GM12872 (cell line): ENCODE results near the gene JHY.

Experiments used
- TF ChIP-seq, protein P1 (sequence below): IDR thresholded peaks from 3 replicates; pipeline ENCODE4 v1.5.1; 2011; ENCODE audit warnings: low read depth, mild to moderate bottlenecking, low read length, moderate library complexity; ENCODE audit not compliant: insufficient read depth

The JHY gene

DNA sequence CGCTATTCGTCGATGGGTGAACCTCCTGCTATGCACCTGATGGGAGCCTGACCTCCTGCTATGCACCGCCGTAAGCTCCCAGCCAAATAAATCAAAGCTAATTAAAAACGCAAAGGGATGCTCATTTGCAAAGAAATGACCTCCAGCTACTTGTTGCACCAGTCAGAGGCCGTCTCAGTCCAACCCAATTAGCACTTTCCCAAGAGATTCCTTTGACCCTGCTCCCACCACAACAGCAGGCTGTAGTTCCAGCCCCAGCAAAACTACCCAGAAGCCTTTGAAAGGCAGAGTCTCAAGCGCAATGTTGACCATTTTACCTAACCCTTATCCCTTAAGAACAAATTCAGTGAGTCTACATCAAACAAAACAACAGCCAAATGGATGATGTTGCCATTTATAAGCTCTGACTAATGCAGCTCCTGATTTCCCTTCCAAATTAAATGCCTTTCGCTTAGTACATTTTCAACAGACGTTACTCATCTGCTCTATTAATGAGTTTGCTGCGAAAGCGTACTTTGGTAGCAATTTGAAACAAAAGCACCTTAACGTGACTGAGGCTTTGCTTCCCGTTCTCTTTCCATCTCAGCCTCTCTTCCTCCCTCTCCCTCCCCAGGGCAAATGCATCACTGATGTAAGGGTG is 116.3 kb downstream of the JHY start:
- TF ChIP-seq, protein P1, sequence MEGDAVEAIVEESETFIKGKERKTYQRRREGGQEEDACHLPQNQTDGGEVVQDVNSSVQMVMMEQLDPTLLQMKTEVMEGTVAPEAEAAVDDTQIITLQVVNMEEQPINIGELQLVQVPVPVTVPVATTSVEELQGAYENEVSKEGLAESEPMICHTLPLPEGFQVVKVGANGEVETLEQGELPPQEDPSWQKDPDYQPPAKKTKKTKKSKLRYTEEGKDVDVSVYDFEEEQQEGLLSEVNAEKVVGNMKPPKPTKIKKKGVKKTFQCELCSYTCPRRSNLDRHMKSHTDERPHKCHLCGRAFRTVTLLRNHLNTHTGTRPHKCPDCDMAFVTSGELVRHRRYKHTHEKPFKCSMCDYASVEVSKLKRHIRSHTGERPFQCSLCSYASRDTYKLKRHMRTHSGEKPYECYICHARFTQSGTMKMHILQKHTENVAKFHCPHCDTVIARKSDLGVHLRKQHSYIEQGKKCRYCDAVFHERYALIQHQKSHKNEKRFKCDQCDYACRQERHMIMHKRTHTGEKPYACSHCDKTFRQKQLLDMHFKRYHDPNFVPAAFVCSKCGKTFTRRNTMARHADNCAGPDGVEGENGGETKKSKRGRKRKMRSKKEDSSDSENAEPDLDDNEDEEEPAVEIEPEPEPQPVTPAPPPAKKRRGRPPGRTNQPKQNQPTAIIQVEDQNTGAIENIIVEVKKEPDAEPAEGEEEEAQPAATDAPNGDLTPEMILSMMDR, result no peak

DNA sequence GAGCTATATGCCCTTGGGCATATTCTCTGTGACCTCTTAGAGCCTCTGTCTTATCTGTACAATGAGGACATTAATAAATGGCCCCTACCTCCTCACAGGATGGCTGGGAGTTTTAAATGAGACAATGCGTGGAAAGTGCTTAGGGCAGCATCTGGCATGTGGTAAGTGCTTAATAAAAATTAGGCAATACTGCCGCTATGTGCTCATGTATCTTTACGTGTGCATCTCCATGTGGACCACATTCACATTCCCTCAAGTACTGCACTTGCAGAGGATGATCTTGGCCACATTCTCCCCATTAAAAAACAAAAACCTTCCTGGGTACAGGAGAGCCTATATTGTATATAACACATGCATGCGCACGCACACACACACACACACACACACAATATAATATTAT is 118.2 kb downstream of the JHY start:
- TF ChIP-seq, protein P1, result no peak

DNA sequence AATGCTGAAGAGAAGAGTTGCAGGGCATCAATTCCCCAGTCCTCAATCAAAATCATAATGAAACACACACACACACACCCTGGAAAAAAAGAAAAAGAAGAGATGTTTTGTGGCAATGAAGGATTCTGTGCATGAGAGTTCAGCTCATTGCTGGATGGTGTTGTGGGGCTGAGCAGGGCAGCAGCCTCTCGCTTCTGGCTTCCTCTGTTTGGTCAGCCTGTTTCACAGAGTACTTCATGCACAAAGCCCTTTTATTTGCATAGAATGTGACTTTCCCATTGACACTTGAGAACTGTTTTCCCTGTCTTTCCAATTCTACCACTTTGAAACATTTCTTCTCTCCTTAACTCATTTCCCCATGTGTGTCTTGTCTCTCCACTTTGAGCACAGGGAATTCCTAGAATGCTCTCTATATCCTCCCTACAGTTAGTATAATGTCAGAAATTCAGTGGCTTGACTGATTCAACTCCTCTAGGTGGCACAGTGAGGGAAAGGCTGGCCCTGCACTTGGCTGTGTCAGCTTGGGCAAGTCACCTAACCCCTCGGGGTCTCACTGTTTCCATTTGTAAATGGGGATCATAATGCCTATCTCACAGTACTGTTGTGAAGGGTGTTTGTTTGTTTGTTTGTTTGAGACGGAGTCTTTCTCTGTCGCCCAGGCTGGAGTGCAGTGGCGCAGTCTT is 124.4 kb downstream of the JHY start:
- TF ChIP-seq, protein P1, result no peak
